Endothelial cell of umbilical vein (primary cell): Measurements from ENCODE around the gene AGAP3. TPM values are rescaled to one million over a fixed set of nuclear protein-coding genes. Genes with fewer than 3 reads are reported as not detected.
A peak's percentile ranks its signal among the peaks of the same experiment; 100 is the strongest.

Source experiments
- BruUV-seq: library from RNA; stranded (reverse); fragments of 400-500 nt; replicated peaks from 2 replicates; lab custom pipeline; 2021; lab: Mats Ljungman, UMichigan
- CTCF ChIA-PET: fragments of 300-600, 350-600 bp; sonication (Branson Sonifier 250); formaldehyde crosslinking; loops from one replicate; lab custom pipeline; 2021; ENCODE audit warnings: antibody characterized with exemption, inconsistent platforms; lab: Charles Lee
- POLR2A ChIA-PET: fragments of 300-600, 350-600 bp; sonication (Branson Sonifier 250); formaldehyde crosslinking; loops from one replicate; lab custom pipeline; 2021; ENCODE audit warnings: antibody characterized with exemption, inconsistent platforms; lab: Charles Lee
- DNase-seq: peaks from one replicate; pipeline ENCODE4 v3.0.0-alpha.2; 2011; ENCODE audit warnings: low read depth, low spot score
- FAIRE-seq: peaks from 2 replicates; lab custom pipeline; 2011; peaks lifted over from hg19 to GRCh38; lab: Jason Lieb, UNC
- H2AFZ ChIP-seq: 2 replicates; pipeline ENCODE4 v1.6.0; 2012; ENCODE audit warnings: low read depth, low read length, control low read depth, inconsistent platforms
- H3K27ac ChIP-seq: 2 replicates; pipeline ENCODE4 v1.5.1; 2011; ENCODE audit warnings: low read depth, mild to moderate bottlenecking, control low read depth, low read length, moderate library complexity; ENCODE audit not compliant: insufficient read depth
- H3K27me3 ChIP-seq, 2 experiments: 2 replicates each; pipeline versions ENCODE4 v1.6.0 to v1.6.1; 2011; ENCODE audit warnings: low read length in 2 of 2, mixed read lengths in 1 of 2; ENCODE audit not compliant: control insufficient read depth in 2 of 2, insufficient read depth in 2 of 2
- H3K36me3 ChIP-seq, 2 experiments: 2 replicates in 1 of 2; 3 replicates in 1 of 2; pipeline ENCODE4 v1.5.1; 2011; ENCODE audit warnings: low read length in 2 of 2, mild to moderate bottlenecking in 1 of 2, moderate library complexity in 1 of 2; ENCODE audit not compliant: control insufficient read depth in 2 of 2, insufficient read depth in 2 of 2; ENCODE audit errors: extremely low read depth in 1 of 2
- H3K4me1 ChIP-seq: 3 replicates; pipeline ENCODE4 v1.5.1; 2011; ENCODE audit warnings: mild to moderate bottlenecking, low read length; ENCODE audit not compliant: control insufficient read depth, insufficient read depth; ENCODE audit errors: extremely low read depth
- H3K4me2 ChIP-seq: 2 replicates; pipeline ENCODE4 v1.6.1; 2011; ENCODE audit warnings: low read length, control low read depth, mixed read lengths; ENCODE audit not compliant: insufficient read depth
- H3K4me3 ChIP-seq, 3 experiments: fragments of 200-600 bp in 1 of 3; sonication (generic), shearing (Covaris generic) in 1 of 3; replicated peaks in 1 of 3; 2 replicates each; pipeline ENCODE4 v1.5.1; 2011 to 2016; ENCODE audit warnings: control low read depth in 3 of 3, low read length in 3 of 3, mild to moderate bottlenecking in 2 of 3, inconsistent platforms in 1 of 3, low read depth in 1 of 3, moderate library complexity in 1 of 3; ENCODE audit not compliant: insufficient read depth in 1 of 3
- H3K79me2 ChIP-seq: 2 replicates; pipeline ENCODE4 v1.6.0; 2012; ENCODE audit warnings: low read length, inconsistent platforms; ENCODE audit not compliant: control insufficient read depth, insufficient read depth
- H3K9ac ChIP-seq: replicated peaks from 2 replicates; pipeline ENCODE3; 2011; ENCODE audit warnings: low read length, control low read depth; ENCODE audit not compliant: insufficient read depth; ENCODE audit errors: extremely low read depth
- H3K9me1 ChIP-seq: replicated peaks from 3 replicates; pipeline ENCODE4 v1.6.0; 2011; ENCODE audit warnings: mild to moderate bottlenecking, low read length; ENCODE audit not compliant: control insufficient read depth, insufficient read depth; ENCODE audit errors: extremely low read depth
- H3K9me3 ChIP-seq: replicated peaks from 2 replicates; pipeline ENCODE4 v1.5.1; 2012; ENCODE audit warnings: low read length, inconsistent platforms; ENCODE audit not compliant: control insufficient read depth, insufficient read depth
- H4K20me1 ChIP-seq: replicated peaks from 2 replicates; pipeline ENCODE3; 2011; ENCODE audit warnings: mild to moderate bottlenecking, low read length; ENCODE audit not compliant: control insufficient read depth, insufficient read depth; ENCODE audit errors: extremely low read depth
- EZH2 ChIP-seq: IDR thresholded peaks from 2 replicates; pipeline ENCODE4 v1.6.1; 2012; ENCODE audit warnings: borderline replicate concordance, low read depth, mild to moderate bottlenecking, moderate library complexity, low read length, inconsistent platforms; ENCODE audit not compliant: severe bottlenecking
- FOS ChIP-seq: IDR thresholded peaks from 2 replicates; pipeline ENCODE4 v1.6.1; 2011; ENCODE audit warnings: mild to moderate bottlenecking, low read length, moderate library complexity, borderline replicate concordance; ENCODE audit not compliant: insufficient read depth
- GATA2 ChIP-seq: IDR thresholded peaks from 2 replicates; pipeline ENCODE4 v1.7.0; 2011; ENCODE audit warnings: low read depth, mild to moderate bottlenecking, moderate library complexity, mixed read lengths, low read length; ENCODE audit not compliant: insufficient read length, insufficient read depth
- JUN ChIP-seq: IDR thresholded peaks from 2 replicates; pipeline ENCODE4 v1.6.1; 2011; ENCODE audit warnings: borderline replicate concordance, low read depth; ENCODE audit not compliant: insufficient read length, insufficient read depth
- MAX ChIP-seq: IDR thresholded peaks from 2 replicates; pipeline ENCODE4 v1.6.1; 2011; ENCODE audit not compliant: insufficient read depth, insufficient read length
- MYC ChIP-seq: IDR thresholded peaks from one replicate; pipeline ENCODE4 v1.6.1; 2011; ENCODE audit warnings: mild to moderate bottlenecking, low read depth, low read length
- POLR2A ChIP-seq: IDR thresholded peaks from 2 replicates; pipeline ENCODE4 v1.6.1; 2012; ENCODE audit warnings: low read depth, mild to moderate bottlenecking, control low read depth, low read length
- POLR2AphosphoS5 ChIP-seq: IDR thresholded peaks from 2 replicates; pipeline ENCODE4 v1.6.1; 2012; ENCODE audit warnings: low read depth, mild to moderate bottlenecking, control low read depth, low read length, moderate library complexity; ENCODE audit not compliant: insufficient read depth
- dilution Hi-C: fragments of 300-500 bp; cut with MboI; formaldehyde crosslinking; loops from one replicate; pipeline ENCODE4 v1.15.0; 2019; ENCODE audit warnings: low sequenced_read_pairs; ENCODE audit not compliant: extremely low pct_ligation_motif_present
- intact Hi-C: fragments of 100-400 bp; cut with micrococcal nuclease; formaldehyde crosslinking; loops from one replicate; pipeline ENCODE4 v1.10.0; 2022
- polyA plus RNA-seq, 4 experiments: library from polyadenylated mRNA; depleted of rRNA in 3 of 4; stranded (reverse) in 3 of 4; unstranded in 1 of 4; fragments of >200 nt; gene quantifications; 2 replicates each; pipeline versions ENCODE4 v1.2.1 to v1.2.3, GENCODE V29; 2011 to 2012; ENCODE audit warnings: missing spikeins in 1 of 4
- total RNA-seq: library from RNA; stranded (reverse); gene quantifications from 2 replicates; pipeline ENCODE4 v1.2.3, GENCODE V29; 2021
- TF ChIP-seq, protein P1 (sequence below), 2 donors: IDR thresholded peaks; 1 replicate in 1 of 2; 2 replicates in 1 of 2; pipeline ENCODE4 v1.5.1; 2011; ENCODE audit warnings: low read length in 2 of 2, mild to moderate bottlenecking in 2 of 2, moderate library complexity in 2 of 2, control low read depth in 1 of 2, inconsistent platforms in 1 of 2, low read depth in 1 of 2; ENCODE audit not compliant: insufficient read depth in 1 of 2; ENCODE audit errors: extremely low read depth in 1 of 2

AGAP3 gene
- total and polyA plus RNA-seq, 2 donors (not counting 3 experiments of a cell fraction or from before 2014, with no cell fraction given) = 171 to 174 TPM

DNA sequence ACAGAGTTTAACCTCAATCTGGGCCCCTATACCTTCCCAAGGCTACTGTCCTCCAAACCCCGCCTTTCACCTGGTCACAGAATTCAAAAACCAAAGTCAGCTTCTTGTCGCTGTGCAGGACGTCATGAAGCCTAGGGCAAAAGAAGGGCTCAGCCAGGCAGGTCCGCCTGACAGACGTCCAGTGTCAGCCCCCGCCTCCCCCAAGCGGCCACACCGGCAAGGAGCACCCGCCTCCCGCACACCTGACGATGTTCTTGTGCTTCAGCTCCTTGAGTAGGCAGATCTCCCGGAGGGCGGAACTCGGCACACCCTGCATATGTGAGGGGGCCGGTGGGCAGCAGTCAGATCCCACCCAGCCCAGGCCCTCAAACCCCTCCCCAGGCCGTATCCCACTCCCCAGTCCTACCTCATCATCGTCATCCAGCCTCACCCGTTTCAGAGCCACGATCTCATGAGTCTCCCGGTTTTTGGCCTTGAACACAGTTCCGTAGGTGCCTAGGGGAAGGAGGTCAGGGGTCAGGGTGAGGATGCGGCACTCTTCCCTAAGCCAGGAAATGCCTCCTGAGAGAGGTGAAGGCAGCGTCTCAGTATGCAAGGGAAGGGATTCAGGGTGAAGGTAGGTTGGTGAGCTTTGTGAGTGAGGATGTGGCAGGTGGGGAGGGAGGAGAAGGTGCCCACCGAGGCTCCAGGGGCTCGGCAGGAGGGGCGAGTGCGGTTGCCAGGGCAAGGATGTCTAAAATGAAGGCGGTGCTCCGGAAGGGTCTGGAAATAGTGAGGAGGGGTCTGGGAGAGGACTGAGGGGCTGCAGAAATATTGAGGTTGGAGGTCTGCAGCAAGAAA is 29.4 kb upstream of the AGAP3 start:
- no peak for DNase-seq
- H3K4me2 ChIP-seq = peak overlapping the region; percentile 55
- TF ChIP-seq POLR2AphosphoS5 (no peak), MYC (no peak), JUN (no peak), EZH2 (no peak), GATA2 (no peak), MAX (no peak), POLR2A (no peak), FOS (no peak)
- TF ChIP-seq, protein P1, sequence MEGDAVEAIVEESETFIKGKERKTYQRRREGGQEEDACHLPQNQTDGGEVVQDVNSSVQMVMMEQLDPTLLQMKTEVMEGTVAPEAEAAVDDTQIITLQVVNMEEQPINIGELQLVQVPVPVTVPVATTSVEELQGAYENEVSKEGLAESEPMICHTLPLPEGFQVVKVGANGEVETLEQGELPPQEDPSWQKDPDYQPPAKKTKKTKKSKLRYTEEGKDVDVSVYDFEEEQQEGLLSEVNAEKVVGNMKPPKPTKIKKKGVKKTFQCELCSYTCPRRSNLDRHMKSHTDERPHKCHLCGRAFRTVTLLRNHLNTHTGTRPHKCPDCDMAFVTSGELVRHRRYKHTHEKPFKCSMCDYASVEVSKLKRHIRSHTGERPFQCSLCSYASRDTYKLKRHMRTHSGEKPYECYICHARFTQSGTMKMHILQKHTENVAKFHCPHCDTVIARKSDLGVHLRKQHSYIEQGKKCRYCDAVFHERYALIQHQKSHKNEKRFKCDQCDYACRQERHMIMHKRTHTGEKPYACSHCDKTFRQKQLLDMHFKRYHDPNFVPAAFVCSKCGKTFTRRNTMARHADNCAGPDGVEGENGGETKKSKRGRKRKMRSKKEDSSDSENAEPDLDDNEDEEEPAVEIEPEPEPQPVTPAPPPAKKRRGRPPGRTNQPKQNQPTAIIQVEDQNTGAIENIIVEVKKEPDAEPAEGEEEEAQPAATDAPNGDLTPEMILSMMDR (IDR thresholded peaks at IDR 0.05; ENCODE audit: extremely low read depth in 1 of 2, insufficient read depth in 1 of 2, low read depth in 1 of 2, low read length in 2 of 2) = no peak
- H4K20me1 ChIP-seq = no peaks in the 10 kb centered on the region
- FAIRE-seq = no peak
- peak overlapping the region; percentile 28 to 69 (median 48) for H3K4me3 ChIP-seq
- intact Hi-C loops = no loop called here
- dilution Hi-C loops = no loop called here
- H3K9me3 ChIP-seq = no peaks in the 10 kb centered on the region
- no TSS peak for BruUV-seq
- no peak overlapping the region for H3K27ac ChIP-seq
- H2AFZ ChIP-seq = peak overlapping the region; percentile 81
- H3K4me1 ChIP-seq = peaks cover 29% of the 10 kb centered on the region
- ChIA-PET POLR2A (no interaction called here), CTCF (interaction anchor here (1.0 kb wide), 1 partner anchor 94 kb away, joined by 3 read pairs; no protein-coding TSS in a partner anchor)
- H3K9ac ChIP-seq = no peak overlapping the region
- H3K79me2 ChIP-seq = peaks cover 22% of the 10 kb centered on the region
- H3K27me3 ChIP-seq = no peaks in the 10 kb centered on the region
- H3K9me1 ChIP-seq = no peaks in the 10 kb centered on the region
- no peaks in the 10 kb centered on the region for H3K36me3 ChIP-seq
